ENCODE data around the gene RTEL1.
"Not testable (repeated sequence)": the region's sequence is repeated elsewhere in the genome, so short reads cannot be mapped to it uniquely, and the experiment has no call there.

RTEL1 gene
- total RNA-seq = 0.58 to 4.7 (median 1.7) reads per million in 18 experiments

DNA sequence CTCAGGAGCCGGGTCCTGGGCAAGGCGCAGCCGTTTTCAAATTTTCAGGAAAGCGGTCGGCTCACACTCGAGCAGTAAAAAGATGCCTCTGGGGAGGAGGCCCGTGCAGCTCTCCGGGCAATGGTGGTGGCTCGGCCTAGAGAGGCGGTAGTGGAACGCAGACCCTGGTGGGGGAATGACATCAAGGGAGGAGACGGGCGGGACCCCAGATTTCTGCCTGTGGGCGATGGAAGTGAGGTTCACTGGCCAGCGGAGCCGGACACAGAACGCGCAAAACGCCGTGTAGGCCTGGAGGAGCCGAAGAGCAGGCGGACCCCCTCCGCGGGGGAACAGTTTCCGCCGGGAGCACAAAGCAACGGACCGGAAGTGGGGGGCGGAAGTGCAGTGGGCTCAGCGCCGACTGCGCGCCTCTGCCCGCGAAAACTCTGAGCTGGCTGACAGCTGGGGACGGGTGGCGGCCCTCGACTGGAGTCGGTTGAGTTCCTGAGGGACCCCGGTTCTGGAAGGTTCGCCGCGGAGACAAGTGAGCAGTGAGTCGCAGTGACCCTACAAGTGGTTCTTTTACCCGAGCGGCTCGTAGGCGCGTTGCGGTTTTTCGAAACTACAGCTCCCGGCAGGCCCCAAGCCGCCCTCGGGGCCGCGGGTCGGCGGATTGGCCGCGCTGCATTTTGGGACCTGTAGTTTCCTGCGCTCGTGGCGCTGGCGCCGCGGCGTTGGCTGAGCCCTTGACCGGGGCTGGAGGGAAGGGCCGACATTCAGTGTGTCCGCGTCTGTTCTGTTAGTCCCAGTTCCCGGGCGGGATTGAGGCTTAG lies at the start of gene RTEL1:
RTEL1 (plus strand) TSS at position 376 of the 812 bp plus-strand sequence. CDS start 1,091 bp downstream, outside the sequence.
- DNase-seq = peak; percentile 92 to 95

GRCh38 chr20:63610581-63611435 lies 47.3 kb upstream of the RTEL1 start:
- no peak for DNase-seq

DNA sequence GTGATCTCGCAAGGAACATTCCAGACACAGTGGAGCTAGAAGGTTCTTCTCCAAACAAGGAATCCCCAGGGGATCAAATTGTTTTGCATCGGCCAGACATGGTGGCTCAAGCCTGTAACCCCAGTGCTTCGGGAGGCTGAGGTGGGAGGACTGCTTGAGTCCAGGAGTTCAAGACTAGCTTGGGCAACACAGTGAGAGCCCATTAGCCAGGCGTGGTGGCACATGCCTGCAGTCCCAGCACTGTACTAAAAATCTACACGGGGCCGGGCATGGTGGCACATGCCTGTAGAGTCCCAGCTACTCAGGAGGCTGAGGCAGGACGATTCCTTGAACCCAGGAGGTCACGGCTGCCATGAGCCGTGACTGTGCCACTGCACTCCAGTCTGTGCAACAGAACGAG lies 46.5 kb upstream of the RTEL1 start:
- no peak for DNase-seq

- DNase-seq = peak; percentile 91 to 96
These were observed 45.7 kb upstream of the RTEL1 start for GRCh38 chr20:63612276-63612931.

- DNase-seq = not testable (repeated sequence)
These were observed 44.1 kb upstream of the RTEL1 start for GRCh38 chr20:63613863-63614594.

- DNase-seq = no peak
These were observed 40.8 kb upstream of the RTEL1 start for GRCh38 chr20:63617092-63617875.

DNA sequence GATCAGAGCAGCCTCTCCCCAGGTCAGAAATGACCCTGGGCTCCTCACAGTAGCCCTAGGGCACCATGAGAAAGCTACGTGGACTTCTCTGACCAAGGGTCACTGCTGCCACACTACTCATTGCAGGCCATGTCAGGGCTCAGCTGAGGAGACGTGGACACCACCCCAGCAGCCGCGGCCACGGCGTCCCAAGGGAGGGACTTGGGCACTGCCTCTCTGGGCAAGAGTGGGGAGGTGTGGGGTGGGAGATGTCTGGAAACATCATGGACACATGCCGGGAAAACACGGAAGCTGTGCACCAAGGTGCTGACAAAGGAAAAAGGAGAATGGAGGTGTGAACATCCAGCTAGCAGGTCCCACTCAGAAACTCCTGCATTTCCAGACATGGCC lies 40.2 kb upstream of the RTEL1 start:
- no peak for DNase-seq

DNA sequence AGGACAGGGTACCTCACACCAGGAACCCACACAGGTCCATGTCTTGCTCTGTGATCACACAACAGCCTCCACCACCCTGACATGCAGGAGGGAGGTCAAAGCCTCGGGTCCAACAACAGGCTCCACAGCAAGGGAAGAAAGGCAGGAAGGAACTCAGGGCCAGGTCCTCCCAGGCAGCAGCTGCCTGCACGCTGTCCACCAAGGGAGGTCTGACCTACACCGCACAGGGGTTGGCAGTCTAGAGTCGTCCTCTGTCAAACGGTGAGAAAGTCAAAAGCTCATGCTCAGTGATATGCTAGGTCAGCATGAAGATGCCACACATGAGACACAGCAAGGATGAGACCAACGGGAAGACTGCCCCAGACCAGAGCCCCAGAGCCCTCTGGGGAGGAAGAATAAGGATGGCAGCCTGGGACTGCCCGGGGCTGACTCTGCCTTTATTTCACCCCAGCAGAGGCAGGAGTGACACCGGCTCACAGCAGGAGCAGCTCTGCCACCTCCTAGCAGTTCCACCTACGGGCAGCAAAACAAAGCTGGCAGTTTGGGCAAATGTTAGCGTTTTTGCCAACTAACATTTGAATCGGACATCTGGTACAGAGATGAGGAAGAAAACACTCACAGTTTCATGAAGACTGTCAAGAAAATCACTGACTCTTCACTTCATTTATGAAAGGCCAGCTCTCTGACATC lies 39.7 kb upstream of the RTEL1 start:
- DNase-seq = no peak

- no peak for DNase-seq
These were observed 39.0 kb upstream of the RTEL1 start for GRCh38 chr20:63619086-63619485.

DNA sequence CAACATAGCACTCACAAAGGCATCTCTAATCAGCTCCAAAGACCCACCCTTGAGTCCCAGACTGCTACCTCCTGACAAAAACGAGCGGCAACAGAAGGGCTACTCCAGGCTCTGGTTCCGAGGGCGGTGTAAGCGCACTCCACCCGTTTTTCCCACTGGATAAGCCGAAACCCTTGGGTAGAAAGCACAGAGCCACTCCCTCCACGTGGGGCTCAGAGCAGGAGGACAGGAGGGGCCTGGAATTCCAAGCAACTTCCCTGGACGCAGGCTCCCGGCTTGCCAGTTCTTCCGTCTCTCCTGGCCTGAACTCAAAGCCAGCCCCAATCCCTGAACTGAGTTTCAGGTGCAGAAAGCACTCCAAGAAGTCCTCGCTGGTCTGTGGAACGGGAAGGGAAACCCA lies 38.6 kb upstream of the RTEL1 start:
- DNase-seq = no peak

- no peak for DNase-seq
These were observed 37.1 kb upstream of the RTEL1 start for GRCh38 chr20:63620991-63621390.

DNA sequence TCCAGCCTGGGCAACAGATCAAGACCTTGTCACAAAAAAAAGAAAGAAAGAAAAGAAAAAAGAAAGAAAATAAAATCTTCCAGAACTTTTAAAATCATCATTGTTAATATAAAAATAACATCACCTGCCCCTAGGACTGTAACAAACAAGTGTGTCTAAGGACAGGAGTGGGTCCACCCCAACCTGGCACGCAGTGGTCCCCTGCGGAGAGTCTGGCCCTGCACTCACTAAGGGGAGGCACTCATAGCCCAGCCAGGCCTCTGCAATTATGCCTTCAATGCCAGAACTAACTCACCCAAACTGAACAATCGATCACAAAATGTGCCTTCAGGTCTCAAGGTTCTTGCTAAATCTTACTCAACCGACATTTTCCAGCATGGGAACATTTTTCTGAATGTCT lies 36.0 kb upstream of the RTEL1 start:
- no peak for DNase-seq

GRCh38 chr20:63622732-63623131 lies 35.4 kb upstream of the RTEL1 start:
- DNase-seq = no peak

- DNase-seq = no peak
These were observed 33.6 kb upstream of the RTEL1 start for GRCh38 chr20:63624486-63624885.

DNA sequence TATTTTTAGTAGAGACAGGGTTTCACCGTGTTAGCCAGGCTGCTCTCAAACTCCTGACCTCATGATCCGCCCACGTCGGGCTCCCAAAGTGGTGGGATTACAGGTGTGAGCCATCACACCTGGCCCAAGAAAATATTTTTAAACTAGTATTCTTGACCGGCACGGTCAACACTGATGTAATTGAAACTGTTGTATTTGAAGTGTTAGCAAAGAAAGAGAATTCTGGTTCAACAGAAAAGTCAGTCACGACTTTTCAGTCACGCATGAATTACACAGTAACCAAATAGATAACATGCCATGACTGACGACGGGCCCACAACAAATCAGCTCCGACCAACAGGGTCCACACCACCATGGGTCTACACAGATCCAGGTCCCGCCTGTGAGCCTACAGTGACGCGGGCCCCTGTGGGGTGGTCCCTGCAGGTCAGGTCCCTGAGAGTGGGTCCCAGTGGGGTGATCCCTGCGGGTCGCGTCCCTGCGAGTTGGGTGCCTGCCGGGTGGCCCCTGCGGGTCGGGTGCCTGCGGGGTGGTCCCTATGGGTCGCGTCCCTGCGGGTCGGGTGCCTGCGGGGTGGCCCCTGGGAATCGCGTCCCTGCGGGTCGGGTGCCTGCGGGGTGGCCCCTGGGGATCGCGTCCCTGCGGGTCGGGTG lies 32.2 kb upstream of the RTEL1 start:
- DNase-seq = no peak

- DNase-seq = peak; percentile 66 to 80
These were observed 31.5 kb upstream of the RTEL1 start, which contains the start of gene GMEB2 for GRCh38 chr20:63626424-63627128. TSS of gene GMEB2 (minus strand) at chr20:63627101. CDS start at chr20:63619397, 7,704 bp downstream.

DNA sequence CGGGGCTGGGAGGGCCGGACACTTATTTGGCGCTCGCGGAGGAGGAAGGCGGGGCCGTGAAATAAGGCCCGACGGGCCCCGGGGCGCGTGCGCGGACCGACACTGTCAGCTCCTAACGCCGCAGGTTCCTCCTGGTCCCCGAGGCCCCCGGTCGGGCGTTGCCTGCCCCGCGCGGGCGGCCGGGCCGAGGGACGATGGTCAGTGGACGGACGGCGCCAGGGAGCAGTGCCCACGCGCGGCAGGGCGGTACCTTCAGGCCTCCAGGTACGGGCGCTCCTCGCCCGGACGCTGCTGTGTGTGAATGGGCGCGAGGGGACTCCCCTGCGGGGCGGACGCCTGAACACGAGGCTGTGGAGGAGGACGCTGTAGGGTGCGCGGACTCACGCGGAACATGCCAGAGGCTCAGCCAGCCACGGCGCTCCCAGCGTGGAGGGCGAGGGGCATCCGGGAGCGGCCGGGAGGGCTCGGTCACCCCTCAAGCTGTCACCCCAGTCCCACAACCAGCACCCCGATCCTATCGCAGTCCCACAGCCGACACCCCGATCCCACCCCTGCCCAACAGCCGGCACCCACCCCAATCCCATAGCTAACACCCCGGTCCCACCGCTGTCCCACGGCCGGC lies 30.9 kb upstream of the RTEL1 start:
- peak; percentile 97 for DNase-seq

DNA sequence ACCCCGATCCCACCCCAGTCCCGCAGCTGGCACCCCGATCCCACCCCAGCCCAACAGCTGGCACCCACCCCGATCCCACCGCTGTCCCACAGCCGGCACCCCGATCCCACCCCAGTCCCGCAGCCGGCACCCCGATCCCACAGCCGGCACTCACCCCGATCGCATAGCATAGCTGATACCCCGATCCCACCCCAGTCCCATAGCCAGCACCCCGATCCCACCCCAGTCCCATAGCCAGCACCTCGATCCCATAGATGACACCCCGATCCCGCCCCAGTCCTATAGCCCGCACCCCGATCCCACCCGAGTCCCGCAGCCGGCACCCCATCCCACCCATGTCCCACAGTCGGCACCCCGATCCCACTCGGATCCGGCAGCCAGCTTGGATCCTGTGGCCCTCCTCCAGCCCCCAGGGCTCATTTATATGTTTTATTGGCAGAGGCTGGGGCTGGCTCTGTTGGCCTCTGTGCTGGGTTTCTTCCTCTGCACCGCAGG lies 30.3 kb upstream of the RTEL1 start:
- no peak for DNase-seq
